ENCODE results near the gene ASCL1. TPM values are rescaled to one million over a fixed set of nuclear protein-coding genes. Genes with fewer than 3 reads are reported as not detected.

ASCL1 gene
- total and polyA plus RNA-seq, 9 of the 15 experiments (the other 6 are each of a cell fraction or from before 2014, with no cell fraction given), result 0.01 to 0.09 (median 0.04) TPM; not detected in 3

DNA sequence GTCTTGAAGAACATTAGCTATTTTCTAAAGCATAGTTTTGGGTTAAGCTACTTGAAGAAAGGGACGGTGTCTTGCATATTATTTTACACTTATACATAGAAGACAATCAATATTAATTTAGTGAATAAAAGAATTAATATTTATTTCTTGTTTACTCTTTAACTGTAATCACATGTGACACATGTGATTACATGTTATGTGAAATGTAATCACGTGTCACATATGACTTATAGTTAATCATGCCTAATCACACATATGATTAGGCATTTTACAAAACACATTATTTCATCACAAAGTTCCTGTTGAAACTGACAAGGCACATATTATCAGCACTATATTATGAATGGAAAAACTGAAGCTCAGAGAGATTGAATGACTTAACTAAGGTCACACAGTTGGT lies 45.2 kb upstream of the ASCL1 start:
- intact Hi-C loops (cut with micrococcal nuclease), result no loop called here
- Histone ChIP-seq H3K9ac (ENCODE audit: insufficient read depth in 1 of 2, low read depth in 2 of 2, low read length in 2 of 2) (no peak overlapping the region), H3K79me2 (ENCODE audit: control insufficient read depth, insufficient read depth, low read length) (no peaks in the 10 kb centered on the region), H3K9me1 (ENCODE audit: control insufficient read depth, insufficient read depth, low read length) (no peaks in the 10 kb centered on the region), H3K9me3 (replicated peaks; ENCODE audit: control insufficient read depth, insufficient read depth, low read depth, low read length) (no peaks in the 10 kb centered on the region), H3K4me3 (no peak overlapping the region), H3K36me3 (ENCODE audit: control insufficient read depth, insufficient read depth, low read length) (no peaks in the 10 kb centered on the region), H4K20me1 (replicated peaks; ENCODE audit: control insufficient read depth, insufficient read depth, low read length) (no peaks in the 10 kb centered on the region), H3K4me2 (ENCODE audit: insufficient read depth, low read length) (no peak overlapping the region), H3K27me3 (ENCODE audit: control insufficient read depth in 2 of 2, insufficient read depth in 2 of 2, low read length in 2 of 2) (peaks cover 0 to 3% of the 10 kb centered on the region in 2 experiments; a peak in 1 of 5 replicates), H2AFZ (ENCODE audit: low read depth, low read length) (no peak overlapping the region), H3K27ac (ENCODE audit: extremely low read depth, low read depth, low read length) (no peak overlapping the region), H3K4me1 (replicated peaks in 1 of 2; ENCODE audit: control insufficient read depth in 2 of 2, insufficient read depth in 2 of 2, low read length in 2 of 2) (peaks cover 0 to 5% of the 10 kb centered on the region in 2 experiments; a peak in 2 of 5 replicates)
- DNase-seq (ENCODE audit: extremely low read depth in 1 of 4, low spot score in 3 of 4), result no peak
- ChIA-PET POLR2A (no interaction called here), CTCF (ENCODE audit: low intra/inter-chr PET ratio) (no interaction called here)
- TF ChIP-seq, protein P1, sequence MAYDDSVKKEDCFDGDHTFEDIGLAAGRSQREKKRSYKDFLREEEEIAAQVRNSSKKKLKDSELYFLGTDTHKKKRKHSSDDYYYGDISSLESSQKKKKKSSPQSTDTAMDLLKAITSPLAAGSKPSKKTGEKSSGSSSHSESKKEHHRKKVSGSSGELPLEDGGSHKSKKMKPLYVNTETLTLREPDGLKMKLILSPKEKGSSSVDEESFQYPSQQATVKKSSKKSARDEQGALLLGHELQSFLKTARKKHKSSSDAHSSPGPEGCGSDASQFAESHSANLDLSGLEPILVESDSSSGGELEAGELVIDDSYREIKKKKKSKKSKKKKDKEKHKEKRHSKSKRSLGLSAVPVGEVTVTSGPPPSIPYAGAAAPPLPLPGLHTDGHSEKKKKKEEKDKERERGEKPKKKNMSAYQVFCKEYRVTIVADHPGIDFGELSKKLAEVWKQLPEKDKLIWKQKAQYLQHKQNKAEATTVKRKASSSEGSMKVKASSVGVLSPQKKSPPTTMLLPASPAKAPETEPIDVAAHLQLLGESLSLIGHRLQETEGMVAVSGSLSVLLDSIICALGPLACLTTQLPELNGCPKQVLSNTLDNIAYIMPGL (CRISPR knock-in tag; IDR thresholded peaks at IDR 0.05), result no peak
- TF ChIP-seq TFE3 (CRISPR knock-in tag; IDR thresholded peaks at IDR 0.05), result peak; percentile 50
- BruUV-seq (replicated peaks), result no TSS peak
- in situ Hi-C loops (cut with MboI), result no loop called here
- WGBS (ENCODE audit: insufficient coverage, low coverage, missing lambda C conversion rate), result 4% methylated on average over 2 of the region's 2 CpGs
- no peak for ATAC-seq
- FAIRE-seq, result no peak
